GM23248 (cell line): ENCODE data around the gene CDC14B. TPM values are rescaled to one million over a fixed set of nuclear protein-coding genes. Genes with fewer than 3 reads are reported as not detected.

ENCODE experiments used
- DNase-seq: peaks from one replicate; pipeline ENCODE4 v3.0.0-alpha.2; 2015
- H2AFZ ChIP-seq: fragments of 200-600 bp; sonication (generic); 2 replicates; pipeline ENCODE4 v1.6.1; 2016; ENCODE audit warnings: antibody characterized with exemption
- H3F3A ChIP-seq: fragments of 200-600 bp; sonication (generic); 2 replicates; pipeline ENCODE4 v1.6.1; 2016; ENCODE audit warnings: mild to moderate bottlenecking, antibody characterized with exemption, mixed run types; ENCODE audit not compliant: insufficient read depth
- H3K27ac ChIP-seq: fragments of 200-600 bp; sonication (generic); 2 replicates; pipeline ENCODE4 v1.5.1; 2016; ENCODE audit warnings: mild to moderate bottlenecking
- H3K27me3 ChIP-seq: fragments of 200-600 bp; sonication (generic); replicated peaks from 2 replicates; pipeline ENCODE4 v1.6.1; 2016; ENCODE audit warnings: mild to moderate bottlenecking; ENCODE audit not compliant: insufficient read depth
- H3K36me3 ChIP-seq: fragments of 200-600 bp; sonication (generic); 2 replicates; pipeline ENCODE4 v1.6.1; 2016; ENCODE audit warnings: low read depth, mild to moderate bottlenecking
- H3K4me1 ChIP-seq: fragments of 200-600 bp; sonication (generic); 2 replicates; pipeline ENCODE4 v1.6.1; 2016; ENCODE audit warnings: mild to moderate bottlenecking; ENCODE audit not compliant: insufficient read depth
- H3K4me2 ChIP-seq: fragments of 200-600 bp; sonication (generic); one replicate; pipeline ENCODE4 v1.6.1; 2016; ENCODE audit warnings: mild to moderate bottlenecking; ENCODE audit not compliant: unreplicated experiment
- H3K4me3 ChIP-seq: fragments of 200-600 bp; sonication (generic); 2 replicates; pipeline ENCODE4 v1.5.1; 2016; ENCODE audit warnings: mild to moderate bottlenecking
- H3K79me2 ChIP-seq: fragments of 200-600 bp; sonication (generic); 2 replicates; pipeline ENCODE4 v1.6.1; 2016; ENCODE audit warnings: mild to moderate bottlenecking; ENCODE audit not compliant: insufficient read depth
- H3K9ac ChIP-seq: fragments of 200-600 bp; sonication (generic); 2 replicates; pipeline ENCODE4 v1.6.1; 2016; ENCODE audit warnings: mild to moderate bottlenecking
- H3K9me2 ChIP-seq: fragments of 200-600 bp; sonication (generic); 2 replicates; pipeline ENCODE4 v1.6.1; 2016; ENCODE audit warnings: mixed run types, mild to moderate bottlenecking, moderate library complexity; ENCODE audit not compliant: insufficient read depth
- H3K9me3 ChIP-seq: fragments of 200-600 bp; sonication (generic); one replicate; pipeline ENCODE4 v1.6.1; 2017; ENCODE audit warnings: low read depth
- H4K20me1 ChIP-seq: fragments of 200-600 bp; sonication (generic); 2 replicates; pipeline ENCODE4 v1.6.0; 2016; ENCODE audit not compliant: insufficient read depth
- EZH2 ChIP-seq: fragments of 200-600 bp; sonication (generic); IDR thresholded peaks from 2 replicates; pipeline ENCODE4 v1.6.1; 2018; ENCODE audit warnings: antibody characterized with exemption, mild to moderate bottlenecking; ENCODE audit not compliant: insufficient read depth, poor library complexity, severe bottlenecking
- EZH2phosphoT487 ChIP-seq: fragments of 200-600 bp; sonication (generic); IDR thresholded peaks from 2 replicates; pipeline ENCODE4 v1.6.1; 2018; ENCODE audit warnings: antibody characterized with exemption, moderate library complexity, mild to moderate bottlenecking, low read depth; ENCODE audit not compliant: insufficient read depth
- WGBS, 2 experiments: methylation state at CpG; one replicate each; pipeline ENCODE4 v1.1.6; 2015 to 2017; ENCODE audit warnings: low lambda C conversion rate in 2 of 2, low coverage in 1 of 2; ENCODE audit errors: missing lambda C conversion rate in 2 of 2; 5-methylcytosine and 5-hydroxymethylcytosine counted together
- in situ Hi-C: fragments of 300-500 bp; cut with MboI; formaldehyde crosslinking; loops from 2 replicates; pipeline ENCODE4 v1.15.0; 2020
- polyA plus RNA-seq: library from polyadenylated mRNA; unstranded; fragments of >200 nt; fragmentation: Nextera tagmentation; extraction: Ambion mirVana; gene quantifications from 2 replicates; pipeline ENCODE4 v1.2.1, GENCODE V29; 2016
- total RNA-seq: library from RNA; depleted of rRNA; stranded (reverse); fragments of >200 nt; shearing (Covaris generic); gene quantifications from 2 replicates; pipeline ENCODE4 v1.2.3, GENCODE V29; 2014

The CDC14B gene
- total and polyA plus RNA-seq, 2 experiments from 2014 or later: 8.1 to 17.2 TPM

GRCh38 chr9:96499257-96499656 is 120.4 kb downstream of the CDC14B start:
- no peaks in the 10 kb centered on the region for H3K79me2 ChIP-seq
- in situ Hi-C loops: no loop called here
- 92 to 96% methylated on average over 7 of the region's 7 CpGs for WGBS, 2 experiments
- no peak overlapping the region for H3K27ac ChIP-seq
- H4K20me1 ChIP-seq: no peaks in the 10 kb centered on the region
- no peaks in the 10 kb centered on the region for H3K9me2 ChIP-seq
- H3K27me3 ChIP-seq: no peaks in the 10 kb centered on the region
- H3K9me3 ChIP-seq: no peaks in the 10 kb centered on the region
- H3F3A ChIP-seq: peaks cover 30% of the 10 kb centered on the region
- H3K36me3 ChIP-seq: no peaks in the 10 kb centered on the region
- H3K9ac ChIP-seq: no peak overlapping the region
- H3K4me3 ChIP-seq: no peak overlapping the region
- H3K4me1 ChIP-seq: peaks cover 26% of the 10 kb centered on the region
- DNase-seq: no peak
- TF ChIP-seq EZH2phosphoT487 (no peak), EZH2 (no peak)
- H2AFZ ChIP-seq: no peak overlapping the region
- no peak overlapping the region for H3K4me2 ChIP-seq

DNA sequence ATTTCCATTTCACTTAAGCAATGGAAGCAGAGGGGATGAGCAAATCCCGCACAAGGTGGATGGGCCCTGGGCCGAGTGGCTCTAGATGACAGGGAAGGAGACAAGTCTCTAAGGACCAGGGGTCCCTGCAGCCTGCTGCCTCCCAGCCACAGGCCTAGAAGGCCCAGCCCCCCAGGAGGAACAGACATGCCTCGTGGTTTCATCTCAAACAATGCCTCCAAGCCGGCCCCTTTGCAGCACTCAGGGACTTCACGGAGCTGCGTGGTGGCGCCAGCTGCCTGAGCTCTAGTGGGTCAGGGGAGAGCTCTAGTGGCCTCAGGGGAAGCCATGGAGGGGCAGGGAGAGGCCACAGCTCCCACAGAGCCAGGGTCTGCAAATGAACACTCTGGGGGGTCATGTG is 120.8 kb downstream of the CDC14B start:
- H3F3A ChIP-seq: peaks cover 30% of the 10 kb centered on the region
- in situ Hi-C loops: no loop called here
- 96 to 97% methylated on average over 7 of the region's 7 CpGs for WGBS, 2 experiments
- no peak overlapping the region for H3K27ac ChIP-seq
- H3K4me1 ChIP-seq: peaks cover 26% of the 10 kb centered on the region
- no peak for DNase-seq
- no peaks in the 10 kb centered on the region for H3K79me2 ChIP-seq
- no peak overlapping the region for H3K9ac ChIP-seq
- no peak for TF ChIP-seq EZH2phosphoT487
- no peak for TF ChIP-seq EZH2
- no peaks in the 10 kb centered on the region for H3K36me3 ChIP-seq
- no peaks in the 10 kb centered on the region for H3K9me3 ChIP-seq
- H3K27me3 ChIP-seq: no peaks in the 10 kb centered on the region
- H4K20me1 ChIP-seq: no peaks in the 10 kb centered on the region
- no peak overlapping the region for H2AFZ ChIP-seq
- no peak overlapping the region for H3K4me3 ChIP-seq
- no peak overlapping the region for H3K4me2 ChIP-seq
- H3K9me2 ChIP-seq: no peaks in the 10 kb centered on the region

DNA sequence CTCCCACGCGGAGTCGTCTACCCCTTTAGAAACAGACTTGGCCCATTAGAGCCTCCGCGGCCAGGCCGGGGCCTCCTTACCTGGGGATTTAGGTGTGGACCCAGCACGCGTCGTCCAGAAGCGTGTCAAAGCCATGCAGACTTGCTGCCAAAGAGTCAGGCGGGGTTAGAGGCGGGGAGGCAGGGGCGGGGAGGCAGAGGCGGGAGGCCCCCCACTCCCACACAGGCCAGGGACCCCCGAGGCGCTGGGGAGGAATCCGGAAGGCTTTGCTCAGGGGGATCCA is 122.6 kb downstream of the CDC14B start:
- Histone ChIP-seq H3F3A (peaks cover 19% of the 10 kb centered on the region), H3K79me2 (no peaks in the 10 kb centered on the region), H3K27me3 (no peaks in the 10 kb centered on the region), H2AFZ (no peak overlapping the region), H3K36me3 (no peaks in the 10 kb centered on the region), H4K20me1 (no peaks in the 10 kb centered on the region), H3K4me3 (no peak overlapping the region), H3K27ac (no peak overlapping the region), H3K4me1 (peaks cover 13% of the 10 kb centered on the region), H3K4me2 (no peak overlapping the region), H3K9me3 (no peaks in the 10 kb centered on the region), H3K9ac (no peak overlapping the region), H3K9me2 (no peaks in the 10 kb centered on the region)
- DNase-seq: no peak
- WGBS, 2 experiments: 97 to 98% methylated on average over 14 to 17 of the region's 17 CpGs
- in situ Hi-C loops: no loop called here
- no peak for TF ChIP-seq EZH2phosphoT487
- TF ChIP-seq EZH2: no peak

GRCh38 chr9:96496368-96497116 is 123.1 kb downstream of the CDC14B start:
- no peaks in the 10 kb centered on the region for H3K79me2 ChIP-seq
- H4K20me1 ChIP-seq: no peaks in the 10 kb centered on the region
- in situ Hi-C loops: no loop called here
- no peaks in the 10 kb centered on the region for H3K9me3 ChIP-seq
- H3K27ac ChIP-seq: no peak overlapping the region
- DNase-seq: no peak
- H3K4me2 ChIP-seq: no peak overlapping the region
- H2AFZ ChIP-seq: no peak overlapping the region
- TF ChIP-seq EZH2 (no peak), EZH2phosphoT487 (no peak)
- H3K4me3 ChIP-seq: no peak overlapping the region
- no peaks in the 10 kb centered on the region for H3K36me3 ChIP-seq
- H3K9me2 ChIP-seq: no peaks in the 10 kb centered on the region
- 96 to 98% methylated on average over 27 to 54 of the region's 55 CpGs for WGBS, 2 experiments
- peaks cover 16% of the 10 kb centered on the region for H3F3A ChIP-seq
- no peak overlapping the region for H3K9ac ChIP-seq
- no peaks in the 10 kb centered on the region for H3K27me3 ChIP-seq
- H3K4me1 ChIP-seq: peaks cover 9% of the 10 kb centered on the region
